GM23338 (cell line): ENCODE results near the gene RFX8.

Source experiments
- CREB1 ChIP-seq: fragments of 250-450 bp; sonication (Bioruptor Pico); IDR thresholded peaks from 2 replicates; pipeline ENCODE4 v1.5.0; 2020; ENCODE audit warnings: low read depth, mild to moderate bottlenecking, moderate library complexity
- CTCF ChIP-seq, 2 experiments: fragments of 200-600 bp in 1 of 2; sonication (generic) in 1 of 2; conservative IDR thresholded peaks; 2 replicates each; pipeline versions ENCODE4 v1.5.1 to v1.6.1; 2016 to 2017; ENCODE audit warnings: antibody characterized with exemption in 2 of 2, low read depth in 2 of 2, mild to moderate bottlenecking in 2 of 2, moderate library complexity in 1 of 2
- ETS1 ChIP-seq: IDR thresholded peaks from 2 replicates; pipeline ENCODE4 v1.6.1; 2016; ENCODE audit warnings: antibody characterized with exemption
- EZH2 ChIP-seq: fragments of 200-600 bp; sonication (generic); IDR thresholded peaks from one replicate; pipeline ENCODE4 v1.8.0; 2017; ENCODE audit warnings: antibody characterized with exemption, mild to moderate bottlenecking, low read depth; ENCODE audit not compliant: unreplicated experiment
- EZH2phosphoT487 ChIP-seq: fragments of 200-600 bp; sonication (generic); IDR thresholded peaks from one replicate; pipeline ENCODE4 v1.8.1; 2018; ENCODE audit warnings: antibody characterized with exemption; ENCODE audit not compliant: unreplicated experiment
- JUNB ChIP-seq: IDR thresholded peaks from one replicate; pipeline ENCODE4 v1.6.1; 2016; ENCODE audit warnings: antibody characterized with exemption; ENCODE audit not compliant: unreplicated experiment
- NANOG ChIP-seq: IDR thresholded peaks from 2 replicates; pipeline ENCODE4 v1.6.1; 2016; ENCODE audit warnings: antibody characterized with exemption, borderline replicate concordance
- POLR2AphosphoS5 ChIP-seq: IDR thresholded peaks from 2 replicates; pipeline ENCODE4 v1.6.1; 2016; ENCODE audit warnings: antibody characterized with exemption, low read depth
- REST ChIP-seq: IDR thresholded peaks from one replicate; pipeline ENCODE4 v1.6.1; 2018; ENCODE audit warnings: antibody characterized with exemption; ENCODE audit not compliant: unreplicated experiment
- STAT1 ChIP-seq: IDR thresholded peaks from one replicate; pipeline ENCODE4 v1.6.1; 2016; ENCODE audit warnings: antibody characterized with exemption; ENCODE audit not compliant: unreplicated experiment
- ZNF114 ChIP-seq: fragments of 250-450 bp; sonication (Bioruptor Pico); IDR thresholded peaks from 2 replicates; pipeline ENCODE4 v1.5.0; 2020; ENCODE audit warnings: mild to moderate bottlenecking, moderate library complexity
- ZNF331 ChIP-seq: fragments of 250-450 bp; sonication (Bioruptor Pico); IDR thresholded peaks from 2 replicates; pipeline ENCODE4 v1.5.0; 2020; ENCODE audit warnings: low read depth, mild to moderate bottlenecking, moderate library complexity

- TF ChIP-seq CTCF (conservative IDR thresholded peaks at IDR 0.05; ENCODE audit: low read depth in 2 of 2) (no peak), POLR2AphosphoS5 (no peak), REST (no peak), ZNF331 (CRISPR knock-in tag) (no peak), EZH2 (no peak), EZH2phosphoT487 (no peak), NANOG (no peak), CREB1 (no peak), JUNB (no peak), STAT1 (no peak), ZNF114 (no peak), ETS1 (no peak)
Measured at GRCh38 chr2:101500860-101501259, 25.9 kb upstream of the RFX8 start.
